Fibroblast of skin of abdomen (primary cell): Measurements from ENCODE around the gene SLC38A4.
A peak's percentile ranks its signal among the peaks of the same experiment; 100 is the strongest.
"Not testable (repeated sequence)": the region's sequence is repeated elsewhere in the genome, so short reads cannot be mapped to it uniquely, and the experiment has no call there.

Experiments used
- DNase-seq: peaks from one replicate; pipeline ENCODE4 v3.0.0-alpha.2; 2013

SLC38A4 gene

GRCh38 chr12:46774322-46774633, 51.5 kb downstream of the SLC38A4 start:
- no peak for DNase-seq

DNA sequence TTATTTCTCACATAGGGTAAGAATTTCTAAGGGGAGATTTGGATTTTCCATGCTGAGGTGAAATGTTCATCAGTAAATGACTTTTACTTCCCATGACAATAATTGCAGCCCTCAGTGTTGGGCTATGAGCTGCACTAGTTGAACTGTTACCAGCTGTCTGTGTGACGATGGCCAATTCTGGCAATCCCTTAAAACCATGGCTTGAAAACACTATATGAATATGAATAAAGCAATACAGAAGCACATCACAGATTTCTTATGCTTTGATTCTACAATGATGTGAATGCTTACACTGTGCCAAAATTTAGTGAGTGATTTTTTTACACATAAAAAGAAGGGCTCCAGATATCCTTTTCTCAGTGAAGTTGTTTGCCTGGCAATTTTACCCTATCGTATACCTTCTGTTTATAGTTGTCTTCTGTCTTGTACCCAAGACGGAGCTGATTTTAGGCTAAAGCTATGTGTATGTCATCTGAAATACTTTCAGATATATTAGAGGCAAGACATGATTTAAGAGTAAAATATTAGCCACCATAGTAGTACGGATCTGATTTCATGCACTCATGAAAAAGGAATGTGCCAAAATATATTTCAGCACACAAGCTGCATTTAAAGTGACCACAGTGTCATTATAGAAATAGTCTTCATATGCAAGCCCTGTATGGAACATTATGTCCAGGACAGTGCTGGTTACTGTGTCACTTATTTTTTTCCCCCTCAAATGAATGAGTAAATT, 52.0 kb downstream of the SLC38A4 start:
- DNase-seq, result peak; percentile 61

DNA sequence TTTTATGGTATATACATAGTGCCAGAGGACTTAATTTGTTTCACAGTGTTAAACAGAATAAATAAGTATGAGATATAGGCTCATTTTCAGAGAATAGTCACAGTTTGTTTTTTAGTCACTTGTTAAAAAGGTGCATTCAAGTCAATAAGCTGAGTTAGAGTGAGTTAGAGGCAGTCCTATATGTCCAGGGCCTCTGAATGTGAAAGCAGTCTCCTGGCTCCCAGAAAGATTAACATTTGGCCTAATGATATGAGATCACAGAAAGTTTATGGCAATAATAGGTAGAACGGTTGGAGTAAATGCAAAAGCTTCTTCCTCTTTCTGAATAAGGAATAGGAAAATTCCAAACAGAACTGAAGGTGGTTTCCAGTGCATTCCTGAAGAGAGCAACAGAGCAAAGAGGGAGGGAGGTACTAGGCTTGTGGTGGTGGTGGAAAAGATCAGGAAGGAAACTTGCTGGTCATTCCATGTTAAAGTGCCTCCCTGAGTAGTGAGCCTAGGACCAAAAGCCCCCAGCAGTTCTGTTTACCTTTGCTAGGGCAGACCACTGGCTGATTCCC, 54.4 kb downstream of the SLC38A4 start:
- DNase-seq, result peak; percentile 67

DNA sequence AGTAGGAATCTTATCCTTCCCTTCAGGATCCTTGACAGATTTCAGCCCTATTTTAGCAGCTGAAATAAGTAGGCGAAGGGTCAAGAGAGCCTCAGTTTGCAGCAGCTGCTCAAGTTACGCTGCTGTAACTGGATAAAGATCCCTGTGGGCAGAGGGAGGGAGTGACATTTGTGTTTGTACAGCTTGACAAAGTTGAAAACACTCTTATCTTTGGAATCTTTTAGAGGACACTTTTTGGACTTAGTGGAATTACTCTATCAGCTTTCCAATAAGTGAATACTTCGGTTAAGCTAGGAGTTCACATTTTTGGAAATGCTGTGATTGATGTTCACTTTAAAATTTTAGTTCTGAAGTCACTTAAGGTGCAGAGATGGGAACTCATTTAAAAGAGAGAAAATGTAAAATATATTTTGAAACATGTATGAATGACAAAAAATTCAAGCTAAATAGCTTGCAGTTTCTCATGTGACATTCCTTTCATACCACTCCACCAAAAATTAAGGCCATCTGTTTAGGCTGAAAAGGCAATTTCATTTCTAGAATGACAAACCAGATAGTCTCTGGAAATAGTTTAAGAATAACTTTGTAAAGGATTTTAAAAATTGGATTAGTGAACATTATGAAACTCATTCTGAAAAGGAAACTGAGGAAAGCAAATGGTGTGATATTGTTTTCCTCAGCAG, 55.2 kb downstream of the SLC38A4 start:
- peak; percentile 62 for DNase-seq

DNA sequence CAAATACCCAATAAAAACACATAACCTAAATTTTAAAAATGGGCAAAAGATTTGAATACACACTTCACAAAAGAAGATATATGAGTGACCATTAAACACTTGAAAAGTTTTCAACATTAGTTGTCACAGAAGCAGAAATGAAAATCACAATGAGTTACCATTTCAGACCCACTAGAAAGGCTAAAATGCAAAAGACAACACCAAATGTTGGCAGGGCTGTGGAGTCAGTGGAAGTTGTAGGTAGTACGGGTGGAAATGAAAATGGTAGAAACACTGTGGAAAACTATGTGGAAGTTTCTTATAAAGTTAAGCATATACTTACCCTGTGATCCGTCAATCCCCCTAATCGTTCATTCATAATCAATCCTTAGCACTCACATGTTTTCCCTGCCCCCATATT, 61.8 kb downstream of the SLC38A4 start:
- DNase-seq, result no peak

DNA sequence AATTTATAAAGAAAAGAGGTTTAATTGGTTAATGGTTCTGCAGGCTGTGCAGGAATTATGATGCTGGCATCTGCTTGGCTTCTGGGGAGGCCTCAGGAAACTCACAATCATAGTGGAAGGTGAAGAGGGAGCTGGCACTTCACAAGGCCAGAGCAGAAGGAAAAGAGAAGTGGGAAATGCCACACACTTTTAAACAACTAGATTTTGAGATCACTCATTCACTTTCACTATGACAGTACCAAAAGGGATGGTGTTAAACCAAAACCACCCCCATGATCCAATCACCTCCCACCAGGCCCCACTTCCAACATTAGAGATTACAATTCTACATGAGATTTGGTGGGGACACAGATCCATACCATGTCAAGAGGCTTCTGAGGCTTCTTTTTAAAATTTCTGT, 62.6 kb downstream of the SLC38A4 start:
- DNase-seq, result no peak

DNA sequence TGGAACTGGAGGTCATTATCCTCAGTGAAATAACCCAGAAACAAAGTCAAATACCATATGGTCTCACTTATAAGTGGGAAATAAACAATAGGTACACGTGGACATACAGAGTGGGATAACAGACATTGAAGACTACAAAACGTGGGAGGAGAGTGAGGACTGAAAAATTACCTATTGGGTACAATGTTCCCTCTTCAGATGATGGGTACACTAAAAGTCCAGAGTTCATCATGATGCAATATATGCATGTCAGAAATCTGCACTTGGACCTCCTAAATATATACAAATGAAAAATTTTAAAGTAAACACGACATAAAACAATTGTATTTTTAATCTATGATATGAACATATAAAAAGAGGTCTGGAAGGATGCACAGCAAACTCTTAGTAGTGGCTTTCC, 71.2 kb downstream of the SLC38A4 start:
- no peak for DNase-seq

DNA sequence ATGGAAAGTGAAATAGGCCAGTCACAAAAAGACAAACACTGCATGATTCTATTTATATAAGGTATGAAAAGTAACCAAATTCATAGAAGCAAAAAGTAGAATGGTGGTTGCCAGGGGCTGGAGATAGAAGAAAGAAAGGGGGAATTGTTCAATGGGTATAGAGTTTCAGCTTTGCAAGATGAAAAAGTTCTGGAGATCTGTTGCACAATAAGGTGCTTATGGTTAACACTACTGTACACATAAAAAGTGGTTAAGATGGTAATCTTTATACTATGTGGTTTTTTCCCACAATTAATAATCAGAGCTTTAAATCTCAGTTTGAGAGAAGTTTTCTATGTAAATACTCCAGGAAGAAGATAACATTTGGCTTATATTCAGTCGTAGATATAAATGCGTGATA, 73.4 kb downstream of the SLC38A4 start:
- peak; percentile 13 for DNase-seq

GRCh38 chr12:46751173-46751572, 74.6 kb downstream of the SLC38A4 start:
- DNase-seq, result no peak

DNA sequence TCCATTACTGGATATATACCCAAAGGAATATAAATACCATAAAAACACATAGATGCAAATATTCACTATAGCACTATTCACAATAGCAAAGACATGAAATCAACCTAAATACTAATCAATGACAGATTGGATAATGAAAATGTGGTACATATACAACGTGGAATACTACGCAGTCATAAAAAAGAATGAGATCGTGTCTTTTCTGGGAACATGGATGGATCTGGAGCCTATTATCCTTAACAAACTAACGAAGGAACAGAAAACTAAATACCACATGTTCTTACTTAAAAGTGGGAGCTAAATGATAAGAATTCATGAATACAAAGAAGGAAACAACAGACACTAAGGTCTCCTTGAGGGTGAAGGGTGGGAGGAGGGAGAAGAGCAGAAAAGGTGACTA, 76.5 kb downstream of the SLC38A4 start:
- DNase-seq, result no peak

GRCh38 chr12:46744283-46744682, 81.5 kb downstream of the SLC38A4 start:
- peak; percentile 83 for DNase-seq

DNA sequence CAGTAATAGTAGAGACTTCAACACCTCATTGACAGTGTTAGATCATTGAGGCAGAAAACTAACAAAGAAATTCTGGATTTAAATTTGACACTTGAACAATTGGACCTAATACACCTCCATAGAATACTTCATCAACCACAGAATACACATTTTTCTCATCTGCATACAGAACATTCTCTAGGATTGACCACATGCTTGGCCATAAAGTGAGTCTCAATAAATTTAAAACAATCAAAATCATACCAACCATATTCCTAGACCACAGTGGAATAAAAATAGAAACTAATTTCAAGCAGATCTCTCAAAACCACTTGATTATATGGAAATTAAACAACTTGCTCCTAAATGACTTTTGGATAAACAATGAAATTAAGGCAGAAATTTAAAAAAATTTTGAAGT, 82.3 kb downstream of the SLC38A4 start:
- DNase-seq, result peak; percentile 83

- not testable (repeated sequence) for DNase-seq
These were observed 83.5 kb downstream of the SLC38A4 start for GRCh38 chr12:46742271-46742670.

DNA sequence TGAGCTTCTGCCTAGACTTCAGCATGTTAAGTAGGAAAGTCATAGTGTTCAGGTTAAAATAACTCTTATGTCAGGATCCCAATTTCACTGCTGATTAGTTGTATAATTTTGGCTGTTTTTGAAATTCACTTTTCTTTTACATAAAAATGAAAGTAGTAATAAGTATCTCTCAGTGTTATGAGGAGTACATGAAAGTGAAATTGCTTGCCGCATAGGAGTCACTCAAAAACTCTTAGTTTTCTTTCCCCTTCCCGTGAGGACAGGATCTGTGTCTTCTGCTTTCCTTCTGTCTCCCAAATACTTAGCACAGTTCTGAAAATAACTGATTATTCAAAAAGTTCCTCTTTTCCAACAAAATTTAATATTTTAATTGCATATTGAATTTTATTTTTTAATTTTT, 100.5 kb downstream of the SLC38A4 start:
- no peak for DNase-seq

DNA sequence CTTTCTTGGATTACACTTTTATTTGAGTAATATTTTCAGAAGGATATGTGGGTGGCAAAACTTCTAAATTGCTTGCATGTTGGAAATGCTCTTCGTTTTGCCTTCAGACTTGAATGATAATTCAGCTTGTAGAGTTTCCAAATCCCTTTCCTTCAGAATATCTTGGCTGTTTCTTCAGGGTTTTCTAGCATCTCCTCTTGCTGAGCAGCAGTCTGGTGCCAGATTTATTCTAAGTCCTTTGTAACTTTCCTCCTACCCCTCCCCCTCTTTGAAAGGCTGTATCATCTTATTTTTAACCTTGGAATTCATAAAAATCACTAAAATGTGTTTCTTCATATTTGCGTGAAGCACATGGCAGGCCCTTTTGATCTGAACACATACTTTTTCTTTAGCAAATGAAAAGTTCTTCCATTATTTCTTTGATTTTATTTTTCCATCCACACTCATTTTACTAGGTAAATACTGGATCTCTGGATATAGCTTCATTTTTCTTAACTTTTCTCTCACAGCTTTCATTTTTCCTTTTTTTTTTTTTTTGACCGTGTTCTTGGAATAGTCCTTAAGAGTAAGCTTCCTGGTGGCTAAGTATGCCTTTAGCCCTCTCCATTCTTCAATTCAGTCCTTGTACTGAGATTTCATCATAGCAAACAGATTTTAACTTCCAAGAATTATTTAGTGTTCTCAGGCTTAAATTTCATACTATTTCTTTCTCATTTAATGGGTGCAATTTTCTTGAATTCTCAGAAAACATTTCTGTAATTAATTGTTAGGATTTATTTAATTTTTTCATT, 102.0 kb downstream of the SLC38A4 start:
- DNase-seq, result no peak

GRCh38 chr12:46722394-46723185, 103.2 kb downstream of the SLC38A4 start:
- peak; percentile 86 for DNase-seq

- DNase-seq, result no peak
These were observed 107.3 kb downstream of the SLC38A4 start for GRCh38 chr12:46718495-46718894.

DNA sequence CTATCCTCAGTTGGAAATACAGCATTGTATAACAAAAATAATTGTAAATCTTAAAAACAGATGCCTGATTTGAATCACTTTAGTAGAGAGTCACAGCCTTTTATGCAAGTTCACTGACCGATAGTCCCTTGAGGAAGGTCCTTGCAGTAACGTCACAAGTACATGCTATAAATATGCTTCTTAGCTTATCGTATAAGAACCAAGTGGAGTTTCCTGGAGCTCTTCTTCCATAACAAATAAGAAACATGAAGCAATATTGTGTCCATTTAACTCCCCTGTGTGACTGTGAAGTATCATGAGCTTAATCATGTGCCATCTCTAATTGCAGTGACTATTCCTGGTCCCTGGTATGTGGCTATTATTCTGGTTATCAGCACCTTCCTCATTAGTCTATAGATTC, 107.9 kb downstream of the SLC38A4 start:
- DNase-seq, result no peak

- no peak for DNase-seq
These were observed 108.6 kb downstream of the SLC38A4 start for GRCh38 chr12:46717159-46717558.
